Left ventricle myocardium superior (tissue), 1 donor: ENCODE results near the gene EPS8. TPM values are rescaled to one million over a fixed set of nuclear protein-coding genes. Genes with fewer than 3 reads are reported as not detected.
"Not testable (repeated sequence)": the region's sequence is repeated elsewhere in the genome, so short reads cannot be mapped to it uniquely, and the experiment has no call there.

Source experiments
- ATAC-seq: fragments of 200-7000 bp; cut with Tn5 transposase; one replicate; pipeline ENCODE4 v1.9.1; 2020; ENCODE audit warnings: mild to moderate bottlenecking, moderate library complexity
- DNase-seq: peaks from one replicate; pipeline ENCODE4 v3.0.0-alpha.2; 2020
- intact Hi-C: fragments of 100-400 bp; cut with micrococcal nuclease; formaldehyde crosslinking; loops from one replicate; pipeline ENCODE4 v1.11.0; 2022
- total RNA-seq: library from RNA; stranded (reverse); fragmentation: NEBNext Ultra II Directional; extraction: Animal tissue kit (Norgen Biotek cat#: 25700); gene quantifications from one replicate; pipeline ENCODE4 v1.2.1, GENCODE V29; 2021
- donor health status: DM: no; HTN: yes; CAD: no; lungs with severe emphysema.

The EPS8 gene
- total RNA-seq, 1 donor from 2014 or later, result 20.7 TPM

- DNase-seq (no peak), ATAC-seq (no peak)
- intact Hi-C loops, result no loop called here
These were observed 19.2 kb downstream of the EPS8 start for GRCh38 chr12:15770021-15770420.

- intact Hi-C loops, result no loop called here
- ATAC-seq (no peak), DNase-seq (no peak)
These were observed 19.6 kb downstream of the EPS8 start for GRCh38 chr12:15769586-15769985.

DNA sequence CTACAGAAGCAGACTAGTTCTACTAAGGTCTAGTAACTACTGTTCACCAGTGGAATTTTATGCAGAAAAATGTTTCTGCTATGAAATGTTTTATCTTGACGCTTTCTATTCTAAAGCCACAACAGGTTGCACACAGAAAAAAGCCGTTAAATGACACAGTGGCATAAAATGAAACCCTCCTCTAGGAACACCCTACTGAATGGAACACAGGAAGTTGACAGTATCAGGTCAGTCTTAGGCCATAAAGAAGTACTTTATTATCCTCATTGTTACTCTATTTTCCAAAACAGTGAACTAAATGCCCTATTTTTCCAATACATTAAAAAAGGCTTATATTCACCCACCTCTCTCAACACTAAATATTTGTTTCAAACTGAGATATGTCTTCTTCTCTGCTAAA, 21.9 kb downstream of the EPS8 start:
- intact Hi-C loops, result no loop called here
- no peak for ATAC-seq
- DNase-seq, result no peak

- intact Hi-C loops, result no loop called here
- ATAC-seq (no peak), DNase-seq (no peak)
These were observed 25.9 kb downstream of the EPS8 start for GRCh38 chr12:15763328-15763727.

DNA sequence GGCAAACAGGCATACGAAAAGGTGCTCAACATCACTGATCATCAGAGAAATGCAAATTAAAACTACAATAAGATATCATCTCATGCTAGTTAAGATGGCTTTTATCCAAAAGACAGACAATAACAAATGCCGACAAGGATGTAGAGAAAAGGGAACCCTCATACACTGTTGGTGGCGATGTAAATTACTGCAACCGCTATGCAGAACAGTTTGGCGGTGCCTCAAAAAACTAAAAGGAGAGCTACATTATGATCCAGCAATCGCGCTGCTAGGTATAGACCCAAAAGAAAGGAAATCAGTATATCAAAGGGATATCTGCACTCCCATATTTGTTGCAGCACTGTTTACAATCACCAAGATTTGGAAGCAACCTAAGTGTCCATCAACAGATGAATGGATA, 27.0 kb downstream of the EPS8 start:
- intact Hi-C loops, ATAC-seq, DNase-seq: not testable (repeated sequence)

DNA sequence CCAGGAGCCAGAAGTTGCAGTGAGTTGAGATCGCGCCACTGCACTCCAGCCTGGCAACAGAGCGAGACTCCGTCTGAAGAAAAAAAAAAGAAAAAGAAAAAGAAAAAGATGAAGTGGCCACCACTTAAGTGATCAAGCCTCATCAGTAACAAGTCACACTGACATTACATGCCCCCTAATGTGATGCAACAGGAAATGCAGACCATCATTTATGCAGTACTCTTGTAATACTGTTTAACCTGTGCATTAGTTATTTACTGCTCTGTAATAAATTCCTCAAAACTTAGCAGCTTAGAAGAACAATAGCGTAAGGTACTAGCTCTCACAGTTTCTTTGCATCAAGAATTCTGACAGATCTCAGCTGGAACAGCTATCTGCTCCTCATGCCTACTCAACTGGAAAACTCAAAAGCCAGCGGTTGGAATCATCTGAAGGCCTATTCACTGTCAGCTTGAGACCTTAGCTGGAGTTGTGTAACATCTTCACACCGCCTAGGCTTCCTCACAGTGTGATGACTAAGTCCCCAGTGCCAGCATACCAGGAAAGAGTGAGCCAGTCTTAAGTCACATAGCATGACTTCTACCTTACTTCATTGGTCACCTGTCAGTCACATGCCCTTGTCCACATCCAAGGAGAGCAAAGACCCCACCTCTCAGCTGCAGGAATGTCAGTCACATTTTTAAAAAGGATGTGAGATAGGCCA, 31.5 kb downstream of the EPS8 start:
- intact Hi-C loops, result no loop called here
- no peak for DNase-seq
- ATAC-seq, result peak; percentile 24

DNA sequence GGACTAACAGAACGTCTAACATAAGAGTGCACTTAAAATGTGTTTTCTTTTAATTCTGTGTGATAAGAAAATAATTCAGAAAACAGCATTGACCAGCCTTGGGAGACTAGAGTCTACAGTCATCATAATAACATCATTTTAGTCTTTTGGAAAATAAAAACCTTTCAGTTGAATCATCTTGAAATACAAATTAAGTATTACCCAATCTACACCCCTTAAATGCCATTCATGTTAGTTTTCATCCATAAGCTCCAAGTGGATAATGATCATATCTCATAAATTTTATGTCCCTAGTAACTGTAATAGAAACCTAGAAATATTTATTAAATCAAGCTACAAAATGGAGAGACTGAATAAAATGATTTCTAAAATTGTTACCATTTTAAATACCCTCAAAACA, 32.4 kb downstream of the EPS8 start:
- DNase-seq, result no peak
- ATAC-seq, result no peak

DNA sequence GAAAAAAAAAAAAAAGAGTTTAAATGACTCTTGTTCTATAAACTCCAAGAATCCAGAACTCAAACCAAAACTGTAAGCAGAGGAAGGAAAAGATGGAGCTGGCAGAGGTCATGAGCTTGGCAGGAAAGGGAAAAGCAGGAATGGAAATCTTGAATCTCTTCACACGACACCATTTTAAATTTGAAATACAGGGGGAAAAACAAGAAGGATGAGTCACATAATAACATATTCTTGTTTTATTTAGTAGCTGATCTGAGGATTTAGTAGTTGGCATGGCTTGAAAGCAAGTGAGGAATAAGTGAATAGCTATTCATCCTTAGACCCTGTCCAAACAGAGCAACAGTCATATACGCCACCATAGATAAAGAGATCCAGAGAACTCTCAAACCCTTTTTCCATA, 35.0 kb downstream of the EPS8 start:
- intact Hi-C loops, result no loop called here
- ATAC-seq (no peak), DNase-seq (no peak)

More for the DNA sequence above, 32.4 kb downstream of the EPS8 start:
- intact Hi-C loops, result no loop called here

DNA sequence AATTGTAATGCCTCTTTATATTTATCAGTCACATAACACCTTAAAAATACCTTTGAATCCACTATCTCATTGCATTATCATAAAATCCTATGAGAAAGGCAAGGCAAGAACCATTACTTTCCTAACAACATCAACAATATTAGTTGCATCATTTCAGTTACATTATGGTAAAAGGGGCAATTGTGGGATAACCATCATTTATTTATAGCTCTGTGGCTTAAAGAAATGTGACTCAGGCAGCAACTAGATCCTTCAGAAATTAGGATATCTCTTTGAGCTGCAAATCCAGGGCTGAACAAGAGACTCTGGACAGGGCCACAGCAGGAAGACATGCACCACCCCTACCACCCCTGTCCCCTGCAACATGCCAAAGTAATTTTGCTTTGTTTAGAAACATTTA, 36.4 kb downstream of the EPS8 start:
- DNase-seq (no peak), ATAC-seq (no peak)
- intact Hi-C loops, result no loop called here

GRCh38 chr12:15751741-15752140, 37.4 kb downstream of the EPS8 start:
- ATAC-seq (no peak), DNase-seq (no peak)
- intact Hi-C loops, result no loop called here

GRCh38 chr12:15749937-15750336, 39.3 kb downstream of the EPS8 start:
- intact Hi-C loops, result no loop called here
- ATAC-seq, result no peak

GRCh38 chr12:15741870-15742269, 47.3 kb downstream of the EPS8 start:
- intact Hi-C loops, ATAC-seq, DNase-seq: not testable (repeated sequence)

More at GRCh38 chr12:15749937-15750336, 39.3 kb downstream of the EPS8 start:
- no peak for DNase-seq

GRCh38 chr12:15741082-15741481, 48.1 kb downstream of the EPS8 start:
- ATAC-seq (no peak), DNase-seq (no peak)
- intact Hi-C loops, result no loop called here

DNA sequence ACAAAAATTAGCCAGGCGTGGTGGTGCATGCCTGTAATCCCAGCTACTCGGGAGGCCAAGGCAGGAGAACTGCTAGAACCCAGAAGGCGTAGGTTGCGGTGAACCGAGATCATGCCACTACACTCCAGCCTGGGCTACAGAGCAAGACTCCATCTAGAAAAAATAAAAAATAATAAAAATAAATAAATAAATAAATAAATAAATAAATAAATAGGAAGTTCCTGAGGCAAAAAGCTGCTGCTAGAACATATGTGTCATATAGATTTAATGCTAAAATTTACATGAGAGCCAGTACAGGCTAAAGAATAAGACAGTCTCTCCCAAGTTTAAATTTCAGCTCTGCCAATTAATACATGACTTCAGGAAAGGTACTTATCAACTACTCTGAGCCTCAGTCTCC, 48.8 kb downstream of the EPS8 start:
- intact Hi-C loops, DNase-seq, ATAC-seq: not testable (repeated sequence)

GRCh38 chr12:15738438-15739015, 50.7 kb downstream of the EPS8 start:
- DNase-seq, result no peak
- intact Hi-C loops, result no loop called here
- ATAC-seq, result no peak

DNA sequence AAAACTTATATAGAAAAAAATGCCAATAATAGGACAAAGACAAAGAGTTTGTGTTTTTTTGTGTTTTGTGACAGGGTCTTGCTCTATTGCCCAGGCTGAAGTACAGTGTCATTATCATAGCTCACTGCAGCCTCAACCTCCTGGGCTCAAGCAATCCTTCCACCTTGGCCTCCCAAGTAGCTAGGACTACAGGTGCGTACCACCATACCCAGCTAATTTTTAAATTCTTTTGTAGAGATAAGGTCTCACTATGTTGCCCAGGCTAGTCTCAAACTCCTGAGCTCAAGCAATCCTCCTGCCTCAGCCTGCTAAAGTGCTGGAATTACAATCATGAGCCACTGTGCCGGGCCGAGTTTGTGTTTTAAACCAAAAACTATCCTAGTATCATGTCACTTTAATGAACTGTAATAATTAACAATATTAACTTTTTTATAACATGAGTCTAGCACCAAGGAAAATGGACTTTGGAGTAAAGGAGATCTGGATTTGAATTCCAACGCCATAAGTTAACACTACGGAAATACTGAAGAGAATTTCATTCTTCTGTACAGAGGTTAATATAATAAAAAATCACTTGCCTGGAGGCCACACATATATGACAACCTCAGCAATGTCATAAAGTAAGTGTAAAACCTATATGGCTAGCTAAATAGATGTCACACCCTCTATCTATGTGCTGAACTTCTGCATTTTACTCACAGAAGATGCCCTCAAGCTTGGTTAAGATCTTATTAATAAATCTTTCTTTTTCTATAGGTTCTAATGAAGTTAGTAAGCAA, 53.2 kb downstream of the EPS8 start:
- DNase-seq, result no peak
- ATAC-seq, result no peak
- intact Hi-C loops, result no loop called here

- ATAC-seq (no peak), DNase-seq (no peak)
- intact Hi-C loops, result no loop called here
These were observed 56.1 kb downstream of the EPS8 start for GRCh38 chr12:15733136-15733535.

DNA sequence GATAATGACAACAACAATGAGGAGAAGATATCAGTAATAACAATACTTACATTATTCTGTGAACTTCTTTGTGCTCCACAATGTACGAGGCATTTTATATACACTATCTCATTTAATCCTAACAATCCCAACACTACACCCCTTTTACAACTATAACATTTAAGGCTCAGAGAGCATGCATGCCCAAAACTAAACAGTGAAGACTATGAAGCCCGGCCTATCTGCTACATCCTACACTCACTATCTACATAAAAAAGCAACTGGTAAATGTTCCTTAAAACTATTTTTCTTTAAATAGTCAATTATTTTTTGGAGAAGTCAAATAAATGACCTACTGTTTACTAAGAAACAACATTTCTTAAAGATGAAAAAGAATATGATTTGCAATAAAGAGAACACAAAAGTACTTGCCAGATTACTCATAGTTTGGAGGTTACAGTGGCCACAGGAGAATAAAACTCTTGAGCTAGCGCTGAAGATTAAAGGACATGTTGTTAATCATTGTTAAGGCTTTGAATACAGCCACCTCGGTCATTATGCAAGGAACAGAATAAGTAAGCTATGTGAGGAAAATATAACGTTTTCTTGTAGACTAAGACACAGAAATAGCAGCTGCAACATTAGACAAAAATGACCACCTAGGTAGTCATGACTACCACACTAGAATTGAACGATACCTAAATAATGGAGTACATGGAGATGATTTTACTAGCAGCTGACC, 56.7 kb downstream of the EPS8 start:
- intact Hi-C loops, result no loop called here

GRCh38 chr12:15731940-15732339, 57.2 kb downstream of the EPS8 start:
- ATAC-seq (no peak), DNase-seq (no peak)
- intact Hi-C loops, result no loop called here

More for the DNA sequence above, 56.7 kb downstream of the EPS8 start:
- no peak for DNase-seq
- peak; percentile 64 for ATAC-seq

GRCh38 chr12:15729097-15729496, 60.1 kb downstream of the EPS8 start:
- intact Hi-C loops, result no loop called here
- DNase-seq, result no peak
- ATAC-seq, result no peak
